HG03108 (cell line): ENCODE measurements around the gene GTF2F1.
"Not testable (repeated sequence)": the region's sequence is repeated elsewhere in the genome, so short reads cannot be mapped to it uniquely, and the experiment has no call there.

Experiments used
- ATAC-seq: cut with Tn5 transposase; IDR thresholded peaks from one replicate; pipeline ENCODE4 v1.9.1; 2021; ENCODE audit warnings: moderate library complexity; ENCODE audit not compliant: unreplicated experiment

GTF2F1 gene

GRCh38 chr19:6418562-6418932, 25.6 kb upstream of the GTF2F1 start:
- ATAC-seq, result no peak

GRCh38 chr19:6417713-6418561, 25.0 kb upstream of the GTF2F1 start:
- ATAC-seq, result no peak

GRCh38 chr19:6416658-6417405, 23.9 kb upstream of the GTF2F1 start:
- ATAC-seq, result no peak

GRCh38 chr19:6415591-6416190, 22.7 kb upstream of the GTF2F1 start:
- ATAC-seq, result no peak

- ATAC-seq, result no peak
Observed at GRCh38 chr19:6414793-6415590, 22.0 kb upstream of the GTF2F1 start.

GRCh38 chr19:6413721-6414643, 21.0 kb upstream of the GTF2F1 start:
- no peak for ATAC-seq

GRCh38 chr19:6413291-6413690, 20.3 kb upstream of the GTF2F1 start:
- ATAC-seq, result no peak

- no peak for ATAC-seq
Observed at GRCh38 chr19:6412447-6413091, 19.6 kb upstream of the GTF2F1 start.

GRCh38 chr19:6412061-6412446, 19.1 kb upstream of the GTF2F1 start:
- no peak for ATAC-seq

- ATAC-seq, result no peak
Observed at GRCh38 chr19:6409346-6409745, 16.4 kb upstream of the GTF2F1 start.

- ATAC-seq, result no peak
Observed at GRCh38 chr19:6406401-6406800, 13.4 kb upstream of the GTF2F1 start.

- ATAC-seq, result no peak
Observed at GRCh38 chr19:6402837-6403608, 10.1 kb upstream of the GTF2F1 start.

GRCh38 chr19:6402058-6402457, 9.1 kb upstream of the GTF2F1 start:
- ATAC-seq, result no peak

GRCh38 chr19:6400062-6400944, 7.3 kb upstream of the GTF2F1 start:
- ATAC-seq, result not testable (repeated sequence)

GRCh38 chr19:6396305-6396704, 3.3 kb upstream of the GTF2F1 start:
- no peak for ATAC-seq

- ATAC-seq, result no peak
Observed at GRCh38 chr19:6394831-6395230, 1.9 kb upstream of the GTF2F1 start.

- no peak for ATAC-seq
Observed at GRCh38 chr19:6393983-6394412, 1.0 kb upstream of the GTF2F1 start.
